ENCODE measurements around the gene COL4A2.
A peak's percentile ranks its signal among the peaks of the same experiment; 100 is the strongest.

The COL4A2 gene

GRCh38 chr13:110536006-110536693, 229.1 kb downstream of the COL4A2 start:
- Mint-ChIP-seq H3K27ac (no peak overlapping the region), H3K27me3 (ENCODE audit: low read depth) (no peaks in the 10 kb centered on the region), H3K4me1 (peaks cover 9% of the 10 kb centered on the region), H3K4me3 (no peak overlapping the region), H3K36me3 (ENCODE audit: low read depth) (no peaks in the 10 kb centered on the region), H3K9me3 (no peaks in the 10 kb centered on the region)
- no peak for TF ChIP-seq CTCF (IDR thresholded peaks at IDR 0.05; ENCODE audit: unreplicated experiment in 3 of 3)

GRCh38 chr13:110538632-110539031, 231.5 kb downstream of the COL4A2 start:
- H3K36me3 Mint-ChIP-seq (ENCODE audit: low read depth) = no peaks in the 10 kb centered on the region
- H3K4me1 Mint-ChIP-seq = peaks cover 15% of the 10 kb centered on the region
- TF ChIP-seq CTCF (IDR thresholded peaks at IDR 0.05; ENCODE audit: unreplicated experiment in 3 of 3) = no peak
- no peaks in the 10 kb centered on the region for H3K9me3 Mint-ChIP-seq
- H3K4me3 Mint-ChIP-seq = no peak overlapping the region
- H3K27me3 Mint-ChIP-seq (ENCODE audit: low read depth) = no peaks in the 10 kb centered on the region
- peak overlapping the region in 1 of 3 experiments; percentile 59 for H3K27ac Mint-ChIP-seq

- Mint-ChIP-seq H3K4me1 (peaks cover 15% of the 10 kb centered on the region), H3K27me3 (ENCODE audit: low read depth) (no peaks in the 10 kb centered on the region), H3K27ac (no peak overlapping the region), H3K36me3 (ENCODE audit: low read depth) (peaks cover 2% of the 10 kb centered on the region), H3K4me3 (no peak overlapping the region), H3K9me3 (peaks cover 2% of the 10 kb centered on the region)
- no peak for TF ChIP-seq CTCF (IDR thresholded peaks at IDR 0.05; ENCODE audit: unreplicated experiment in 3 of 3)
Observed at GRCh38 chr13:110539894-110540293, 232.8 kb downstream of the COL4A2 start.

GRCh38 chr13:110540871-110541525, 233.9 kb downstream of the COL4A2 start:
- Mint-ChIP-seq H3K9me3 (peaks cover 3% of the 10 kb centered on the region), H3K4me1 (peaks cover 15% of the 10 kb centered on the region), H3K4me3 (no peak overlapping the region), H3K27me3 (ENCODE audit: low read depth) (no peaks in the 10 kb centered on the region), H3K36me3 (ENCODE audit: low read depth) (peaks cover 11% of the 10 kb centered on the region), H3K27ac (peak overlapping the region in 2 of 3 experiments; percentile 15 to 73)
- TF ChIP-seq CTCF (IDR thresholded peaks at IDR 0.05; ENCODE audit: unreplicated experiment in 3 of 3) = no peak

GRCh38 chr13:110541526-110541920, 234.4 kb downstream of the COL4A2 start:
- Mint-ChIP-seq H3K27ac (peak overlapping the region in 2 of 3 experiments; percentile 15 to 73), H3K27me3 (ENCODE audit: low read depth) (no peaks in the 10 kb centered on the region), H3K36me3 (ENCODE audit: low read depth) (peaks cover 13% of the 10 kb centered on the region), H3K9me3 (peaks cover 3% of the 10 kb centered on the region), H3K4me3 (no peak overlapping the region), H3K4me1 (peaks cover 15% of the 10 kb centered on the region)
- TF ChIP-seq CTCF (IDR thresholded peaks at IDR 0.05; ENCODE audit: unreplicated experiment in 3 of 3) = no peak
